ENCODE data around the gene NOP14.
"Not testable (repeated sequence)": the region's sequence is repeated elsewhere in the genome, so short reads cannot be mapped to it uniquely, and the experiment has no call there.

NOP14 gene

GRCh38 chr4:2949782-2950125 lies 13.5 kb downstream of the NOP14 start:
- Histone ChIP-seq H3K36me3 (peaks cover 93% of the 10 kb centered on the region), H3K4me1 (no peaks in the 10 kb centered on the region), H3K4me3 (ENCODE audit: low read depth, low read length) (no peak overlapping the region), H3K27me3 (no peaks in the 10 kb centered on the region), H3K9me3 (no peaks in the 10 kb centered on the region)
- TF ChIP-seq, protein P1, sequence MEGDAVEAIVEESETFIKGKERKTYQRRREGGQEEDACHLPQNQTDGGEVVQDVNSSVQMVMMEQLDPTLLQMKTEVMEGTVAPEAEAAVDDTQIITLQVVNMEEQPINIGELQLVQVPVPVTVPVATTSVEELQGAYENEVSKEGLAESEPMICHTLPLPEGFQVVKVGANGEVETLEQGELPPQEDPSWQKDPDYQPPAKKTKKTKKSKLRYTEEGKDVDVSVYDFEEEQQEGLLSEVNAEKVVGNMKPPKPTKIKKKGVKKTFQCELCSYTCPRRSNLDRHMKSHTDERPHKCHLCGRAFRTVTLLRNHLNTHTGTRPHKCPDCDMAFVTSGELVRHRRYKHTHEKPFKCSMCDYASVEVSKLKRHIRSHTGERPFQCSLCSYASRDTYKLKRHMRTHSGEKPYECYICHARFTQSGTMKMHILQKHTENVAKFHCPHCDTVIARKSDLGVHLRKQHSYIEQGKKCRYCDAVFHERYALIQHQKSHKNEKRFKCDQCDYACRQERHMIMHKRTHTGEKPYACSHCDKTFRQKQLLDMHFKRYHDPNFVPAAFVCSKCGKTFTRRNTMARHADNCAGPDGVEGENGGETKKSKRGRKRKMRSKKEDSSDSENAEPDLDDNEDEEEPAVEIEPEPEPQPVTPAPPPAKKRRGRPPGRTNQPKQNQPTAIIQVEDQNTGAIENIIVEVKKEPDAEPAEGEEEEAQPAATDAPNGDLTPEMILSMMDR (IDR thresholded peaks at IDR 0.05; ENCODE audit: low read depth, low read length) = no peak
- no peak for DNase-seq

- Histone ChIP-seq H3K4me1 (no peaks in the 10 kb centered on the region), H3K27me3 (no peaks in the 10 kb centered on the region), H3K4me3 (ENCODE audit: low read depth, low read length) (no peak overlapping the region), H3K36me3 (peaks cover 93% of the 10 kb centered on the region), H3K9me3 (no peaks in the 10 kb centered on the region)
- TF ChIP-seq, protein P1 (IDR thresholded peaks at IDR 0.05; ENCODE audit: low read depth, low read length) = peak; percentile 72
- no peak for DNase-seq
These were observed 14.1 kb downstream of the NOP14 start for GRCh38 chr4:2948895-2949781.

DNA sequence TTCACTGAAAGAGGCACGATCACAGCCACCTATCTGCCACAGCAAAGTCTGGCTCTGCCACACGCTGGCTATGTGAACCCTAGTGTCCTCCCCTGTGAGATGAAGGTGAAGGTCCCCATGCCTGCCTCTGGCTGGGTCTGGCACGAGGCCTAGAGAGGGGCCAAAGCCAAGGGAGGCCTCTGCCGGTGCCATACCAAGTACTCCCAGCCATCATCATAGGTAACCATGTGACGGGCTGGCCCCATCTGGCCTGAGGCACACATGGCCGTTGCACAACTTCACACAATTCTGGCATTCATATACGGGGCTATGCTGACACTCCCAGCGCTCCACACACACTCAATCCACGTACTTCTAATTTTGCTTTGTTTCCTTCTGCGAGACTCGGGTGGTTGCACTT lies 15.3 kb downstream of the NOP14 start:
- DNase-seq = no peak
- Histone ChIP-seq H3K9me3 (no peaks in the 10 kb centered on the region), H3K4me1 (no peaks in the 10 kb centered on the region), H3K4me3 (ENCODE audit: low read depth, low read length) (no peak overlapping the region), H3K36me3 (peaks cover 93% of the 10 kb centered on the region), H3K27me3 (no peaks in the 10 kb centered on the region)
- TF ChIP-seq, protein P1 (IDR thresholded peaks at IDR 0.05; ENCODE audit: low read depth, low read length) = no peak

DNA sequence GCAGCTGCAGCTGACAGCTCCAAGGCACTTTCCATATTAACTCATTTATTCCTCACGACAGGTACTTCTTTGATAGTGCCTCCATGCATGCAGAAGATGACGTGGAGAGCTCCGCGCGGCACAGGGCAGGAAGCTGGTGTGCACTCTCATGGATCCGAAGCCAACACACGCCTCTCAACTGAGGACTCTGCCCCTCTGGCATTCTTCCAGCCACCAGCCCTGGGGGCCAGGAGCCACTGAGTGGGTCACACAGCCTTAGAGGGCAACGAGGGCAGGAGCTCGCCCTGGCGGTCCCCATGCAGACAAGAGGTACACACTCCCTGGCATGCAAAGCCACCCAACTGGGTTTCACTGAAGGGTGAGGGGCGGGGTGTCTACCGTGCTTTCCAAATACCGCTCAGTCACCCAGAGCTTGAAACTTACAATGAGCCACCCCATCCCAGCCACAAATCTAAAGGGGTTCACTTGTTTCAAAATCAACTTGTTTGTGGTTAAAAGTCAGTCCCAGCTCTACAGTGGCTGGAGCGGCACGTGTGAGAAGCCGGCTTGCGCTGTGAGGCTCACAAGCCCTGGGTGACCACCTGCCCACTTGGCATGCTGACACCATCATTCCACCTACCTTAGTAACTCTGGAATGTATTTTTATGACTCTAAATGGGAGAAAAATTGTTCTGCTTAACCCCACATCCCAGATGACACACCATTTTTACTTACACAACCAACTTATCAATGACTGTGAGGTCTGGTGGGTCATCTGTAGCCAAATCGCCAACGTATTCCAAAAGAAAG lies 16.2 kb downstream of the NOP14 start:
- Histone ChIP-seq H3K36me3 (peaks cover 93% of the 10 kb centered on the region), H3K9me3 (no peaks in the 10 kb centered on the region), H3K27me3 (no peaks in the 10 kb centered on the region), H3K4me3 (ENCODE audit: low read depth, low read length) (no peak overlapping the region), H3K4me1 (no peaks in the 10 kb centered on the region)
- no peak for DNase-seq
- TF ChIP-seq, protein P1 (IDR thresholded peaks at IDR 0.05; ENCODE audit: low read depth, low read length) = no peak

- not testable (repeated sequence) for H3K9me3 ChIP-seq; H3K27me3 ChIP-seq; H3K4me1 ChIP-seq; DNase-seq; H3K4me3 ChIP-seq (ENCODE audit: low read depth, low read length)
- peaks cover 95% of the 10 kb centered on the region for H3K36me3 ChIP-seq
These were observed 17.3 kb downstream of the NOP14 start for GRCh38 chr4:2945619-2946604.
